PFSK-1 (cell line): Measurements from ENCODE around the gene PTN.

Experiments
- TAF1 ChIP-seq: IDR thresholded peaks from 2 replicates; pipeline ENCODE4 v1.6.1; 2012; ENCODE audit warnings: low read length, control low read depth, borderline replicate concordance; ENCODE audit not compliant: insufficient read depth
- TF ChIP-seq, protein P1 (sequence below), 2 experiments: IDR thresholded peaks; 2 replicates each; pipeline versions ENCODE4 v1.6.1 to v1.8.0; 2011 to 2012; ENCODE audit warnings: low read depth in 2 of 2, low read length in 2 of 2, control low read depth in 1 of 2, inconsistent platforms in 1 of 2, mild to moderate bottlenecking in 1 of 2, moderate library complexity in 1 of 2; ENCODE audit not compliant: insufficient read depth in 1 of 2

DNA sequence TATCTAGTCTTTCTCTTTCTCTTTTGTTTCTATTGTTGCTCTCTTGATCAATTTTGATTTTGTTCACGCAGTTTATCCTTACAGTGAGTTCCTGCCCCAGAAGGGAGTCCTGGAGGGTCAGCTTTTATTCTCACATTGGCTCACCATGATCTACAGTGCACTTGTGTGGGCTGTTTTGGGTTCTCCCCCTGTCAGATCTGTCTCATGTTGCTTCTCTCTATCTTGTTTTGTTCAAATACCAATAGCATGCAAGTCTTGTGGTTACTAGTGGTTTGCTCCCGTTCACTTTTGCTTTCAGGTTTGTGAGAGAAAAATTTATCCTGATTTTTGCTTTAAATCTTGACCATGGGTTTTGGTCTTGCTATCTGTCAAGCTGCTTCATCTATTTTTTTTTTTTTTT lies 74.3 kb downstream of the PTN start:
- TF ChIP-seq, protein P1, sequence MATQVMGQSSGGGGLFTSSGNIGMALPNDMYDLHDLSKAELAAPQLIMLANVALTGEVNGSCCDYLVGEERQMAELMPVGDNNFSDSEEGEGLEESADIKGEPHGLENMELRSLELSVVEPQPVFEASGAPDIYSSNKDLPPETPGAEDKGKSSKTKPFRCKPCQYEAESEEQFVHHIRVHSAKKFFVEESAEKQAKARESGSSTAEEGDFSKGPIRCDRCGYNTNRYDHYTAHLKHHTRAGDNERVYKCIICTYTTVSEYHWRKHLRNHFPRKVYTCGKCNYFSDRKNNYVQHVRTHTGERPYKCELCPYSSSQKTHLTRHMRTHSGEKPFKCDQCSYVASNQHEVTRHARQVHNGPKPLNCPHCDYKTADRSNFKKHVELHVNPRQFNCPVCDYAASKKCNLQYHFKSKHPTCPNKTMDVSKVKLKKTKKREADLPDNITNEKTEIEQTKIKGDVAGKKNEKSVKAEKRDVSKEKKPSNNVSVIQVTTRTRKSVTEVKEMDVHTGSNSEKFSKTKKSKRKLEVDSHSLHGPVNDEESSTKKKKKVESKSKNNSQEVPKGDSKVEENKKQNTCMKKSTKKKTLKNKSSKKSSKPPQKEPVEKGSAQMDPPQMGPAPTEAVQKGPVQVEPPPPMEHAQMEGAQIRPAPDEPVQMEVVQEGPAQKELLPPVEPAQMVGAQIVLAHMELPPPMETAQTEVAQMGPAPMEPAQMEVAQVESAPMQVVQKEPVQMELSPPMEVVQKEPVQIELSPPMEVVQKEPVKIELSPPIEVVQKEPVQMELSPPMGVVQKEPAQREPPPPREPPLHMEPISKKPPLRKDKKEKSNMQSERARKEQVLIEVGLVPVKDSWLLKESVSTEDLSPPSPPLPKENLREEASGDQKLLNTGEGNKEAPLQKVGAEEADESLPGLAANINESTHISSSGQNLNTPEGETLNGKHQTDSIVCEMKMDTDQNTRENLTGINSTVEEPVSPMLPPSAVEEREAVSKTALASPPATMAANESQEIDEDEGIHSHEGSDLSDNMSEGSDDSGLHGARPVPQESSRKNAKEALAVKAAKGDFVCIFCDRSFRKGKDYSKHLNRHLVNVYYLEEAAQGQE (IDR thresholded peaks at IDR 0.05; ENCODE audit: insufficient read depth in 1 of 2, low read depth in 2 of 2, low read length in 2 of 2): no peak
- TF ChIP-seq TAF1: no peak
